ENCODE measurements around the gene DNPEP. TPM values are rescaled to one million over a fixed set of nuclear protein-coding genes. Genes with fewer than 3 reads are reported as not detected.

Gene DNPEP
- total and polyA plus RNA-seq, 2 of the 4 experiments (the other 2 are of a cell fraction) = 74.2 to 89.4 TPM

GRCh38 chr2:219353129-219353528, 34.6 kb downstream of the DNPEP start:
- Histone ChIP-seq H2AK5ac (ENCODE audit: low read depth, low read length) (no peak overlapping the region), H4K20me1 (ENCODE audit: insufficient read depth, low read length) (no peaks in the 10 kb centered on the region), H2AK9ac (replicated peaks; ENCODE audit: low read depth, low read length, poor library complexity) (no peak overlapping the region), H3K23ac (ENCODE audit: low read depth, low read length) (no peak overlapping the region), H3K18ac (ENCODE audit: low read depth, low read length) (no peak overlapping the region), H3K36me3 (ENCODE audit: control insufficient read depth, insufficient read depth, low read length) (no peaks in the 10 kb centered on the region), H3K9me3 (ENCODE audit: control insufficient read depth, insufficient read depth, low read length) (no peaks in the 10 kb centered on the region), H3K27ac (ENCODE audit: insufficient read depth, low read length) (no peak overlapping the region), H3K4me1 (ENCODE audit: control insufficient read depth, insufficient read depth, low read length) (no peaks in the 10 kb centered on the region), H2BK20ac (ENCODE audit: low read depth, low read length) (no peak overlapping the region), H3K4me3 (ENCODE audit: insufficient read depth, low read depth, low read length) (no peak overlapping the region), H2BK120ac (ENCODE audit: low read depth, low read length) (no peak overlapping the region), H2BK5ac (ENCODE audit: low read depth, low read length, poor library complexity, severe bottlenecking) (no peak overlapping the region), H4K8ac (ENCODE audit: low read depth in 2 of 2, low read length in 2 of 2) (no peak overlapping the region), H3K79me1 (ENCODE audit: low read depth in 1 of 2, low read length in 2 of 2) (no peaks in the 10 kb centered on the region), H3K4ac (ENCODE audit: low read depth, low read length) (no peak overlapping the region), H3K27me3 (ENCODE audit: control insufficient read depth, insufficient read depth, low read length) (peaks cover 37% of the 10 kb centered on the region), H4K91ac (ENCODE audit: insufficient read depth, low read depth, low read length) (no peak overlapping the region), H3K4me2 (ENCODE audit: low read depth, low read length) (no peak overlapping the region), H3K56ac (ENCODE audit: extremely low read depth, insufficient read depth, low read length) (no peak overlapping the region), H2AFZ (replicated peaks; ENCODE audit: low read length, poor library complexity) (no peak overlapping the region), H3K14ac (replicated peaks; ENCODE audit: low read depth, low read length) (no peak overlapping the region), H3K9ac (ENCODE audit: low read depth, low read length) (no peak overlapping the region), H3K9me1 (ENCODE audit: insufficient read depth, low read length) (no peaks in the 10 kb centered on the region; the same call in 1 of the 2 replicates), H2BK15ac (ENCODE audit: low read depth, low read length) (no peak overlapping the region), H4K5ac (ENCODE audit: low read depth, low read length) (no peak overlapping the region)
- ATAC-seq (ENCODE audit: low read depth) (no peak), DNase-seq (no peak)
- TF ChIP-seq CEBPB (IDR thresholded peaks at IDR 0.05; ENCODE audit: low read depth, low read length) (no peak), SMC3 (IDR thresholded peaks at IDR 0.05; ENCODE audit: low read depth, low read length) (no peak), POLR2A (IDR thresholded peaks at IDR 0.05; ENCODE audit: low read depth, low read length) (no peak), NFE2L2 (IDR thresholded peaks at IDR 0.05; ENCODE audit: low read depth, low read length) (no peak), FOS (IDR thresholded peaks at IDR 0.05; ENCODE audit: low read depth, low read length) (no peak), MAZ (IDR thresholded peaks at IDR 0.05; ENCODE audit: borderline replicate concordance, low read depth, low read length) (no peak), RAD21 (IDR thresholded peaks at IDR 0.05; ENCODE audit: low read length) (no peak), MXI1 (IDR thresholded peaks at IDR 0.05; ENCODE audit: borderline replicate concordance, low read depth, low read length) (no peak), MAFK (IDR thresholded peaks at IDR 0.05; ENCODE audit: low read depth, low read length) (no peak), USF2 (IDR thresholded peaks at IDR 0.05; ENCODE audit: low read depth, low read length) (no peak), CHD1 (IDR thresholded peaks at IDR 0.05; ENCODE audit: low read depth, low read length) (no peak), CTCF (conservative IDR thresholded peaks at IDR 0.05; ENCODE audit: low read depth, low read length) (no peak), ELK1 (IDR thresholded peaks at IDR 0.05; ENCODE audit: borderline replicate concordance, low read depth, low read length) (no peak), BHLHE40 (IDR thresholded peaks at IDR 0.05; ENCODE audit: low read depth, low read length) (no peak), RFX5 (IDR thresholded peaks at IDR 0.05; ENCODE audit: low read depth, low read length) (no peak), RCOR1 (IDR thresholded peaks at IDR 0.05; ENCODE audit: insufficient replicate concordance, low read length) (no peak)
- in situ Hi-C loops (cut with MboI; ENCODE audit: low sequenced_read_pairs) = no loop called here
- CTCF ChIA-PET = interaction anchor here (0.9 kb wide), 1 partner anchor 18 kb away, joined by 3 read pairs; no protein-coding TSS in a partner anchor
- no TSS peak for BruUV-seq (replicated peaks)
- dilution Hi-C loops (cut with HindIII; ENCODE audit: low sequenced_read_pairs, unreplicated experiment) = no loop called here
- intact Hi-C loops (cut with micrococcal nuclease) = no loop called here
- POLR2A ChIA-PET (ENCODE audit: unreplicated experiment) = no interaction called here
- WGBS, 2 experiments (ENCODE audit: extremely low coverage in 2 of 2, insufficient read length in 1 of 2) = no CpG with 5 or more reads among the region's 5 CpGs

Measured in IMR-90 (cell line).